Right lobe of liver (tissue), 6 donors: Measurements from ENCODE around the gene MRPL19. TPM values are rescaled to one million over a fixed set of nuclear protein-coding genes. Genes with fewer than 3 reads are reported as not detected.
A peak's percentile ranks its signal among the peaks of the same experiment; 100 is the strongest.

Experiments used
- ATAC-seq, 4 donors: fragments of 200-7000 bp; cut with Tn5 transposase; one replicate each; pipeline ENCODE4 v1.9.1; 2020; ENCODE audit warnings: mild to moderate bottlenecking in 4 of 4, moderate library complexity in 4 of 4
- DNase-seq, 3 donors: peaks; one replicate each; pipeline ENCODE4 v3.0.0-alpha.2; 2020
- H3K27ac ChIP-seq, 3 donors: fragments of 200-600 bp; one replicate each; pipeline ENCODE4 v1.8.0; 2022
- H3K27me3 ChIP-seq, 2 donors: fragments of 200-600 bp; one replicate each; pipeline ENCODE4 v1.8.0; 2022
- H3K36me3 ChIP-seq, 4 donors: fragments of 200-600 bp; sonication (generic) in 1 of 4; one replicate each; pipeline versions ENCODE4 v1.5.1 to v1.8.0; 2017 to 2022; ENCODE audit warnings: control low read depth in 1 of 4
- H3K4me1 ChIP-seq, 4 donors: fragments of 200-600 bp; sonication (generic) in 1 of 4; one replicate each; pipeline versions ENCODE4 v1.5.1 to v1.8.0; 2017 to 2022; ENCODE audit warnings: control low read depth in 1 of 4
- H3K4me3 ChIP-seq, 3 donors: fragments of 200-600 bp; one replicate each; pipeline ENCODE4 v1.8.0; 2022
- H3K9me3 ChIP-seq, 4 donors: fragments of 200-600 bp; sonication (generic) in 1 of 4; one replicate each; pipeline versions ENCODE4 v1.5.1 to v1.8.0; 2017 to 2022; ENCODE audit warnings: control low read depth in 1 of 4
- POLR2A ChIP-seq: fragments of 450-650 bp; IDR thresholded peaks from one replicate; pipeline ENCODE4 v1.6.1; 2017; ENCODE audit warnings: antibody characterized with exemption, mild to moderate bottlenecking
- WGBS: methylation state at CpG from one replicate; pipeline ENCODE4 v1.1.6; 2018; ENCODE audit warnings: low coverage, low lambda C conversion rate; ENCODE audit not compliant: insufficient coverage; ENCODE audit errors: missing lambda C conversion rate; 5-methylcytosine and 5-hydroxymethylcytosine counted together
- intact Hi-C, 2 donors: fragments of 100-400 bp; cut with DNase I; formaldehyde crosslinking; loops; one replicate each; pipeline versions ENCODE4 v1.11.2 to v1.14.1; 2022
- total RNA-seq, 6 experiments: library from RNA; depleted of rRNA in 2 of 6; stranded (reverse); fragments of >200 nt in 2 of 6; fragmentation: NEBNext Ultra II Directional in 3 of 6; extraction: Animal tissue kit (Norgen Biotek cat#: 25700) in 3 of 6; gene quantifications; one replicate each; pipeline versions ENCODE4 v1.1.0 to v1.2.4, GENCODE V29; 2016 to 2023
- TF ChIP-seq, protein P1 (sequence below), 4 donors: fragments of 200-600 bp in 3 of 4; fragments of 450-650 bp in 1 of 4; IDR thresholded peaks; one replicate each; pipeline versions ENCODE4 v1.5.1 to v1.8.0; 2016 to 2022; ENCODE audit warnings: antibody characterized with exemption in 4 of 4, mild to moderate bottlenecking in 2 of 4
- donor health status: DM: no; HTN: yes; CAD: no.
- donor health status: DM: no; HTN: no; CAD: no.
- donor health status: DM: no; HTN: no; CAD: no.
- donor health status: DM: no; HTN: yes; CAD: no.
- donor health status: DM: no; HTN: yes; CAD: no.

MRPL19 gene
- total RNA-seq, 6 experiments from 2014 or later, result 41.4 to 50.2 (median 44.0) TPM

DNA sequence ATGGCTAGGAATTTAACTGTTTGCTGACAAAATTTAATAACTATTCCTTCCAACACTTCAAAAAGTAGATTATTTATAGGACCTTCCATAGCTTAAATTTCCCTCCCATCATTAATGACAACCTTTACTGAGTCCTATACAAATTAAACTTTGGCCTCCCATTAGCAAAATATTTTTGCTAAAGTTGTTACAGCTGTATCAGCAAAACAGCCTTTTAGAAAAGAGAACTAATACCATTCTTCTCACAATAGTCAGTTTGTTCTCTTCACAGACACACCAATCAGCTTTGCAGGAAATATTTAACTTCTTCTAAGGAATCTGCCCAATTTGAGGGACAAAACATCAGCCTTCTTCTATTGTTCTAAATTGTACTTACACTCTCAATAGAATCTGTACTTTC is 76.1 kb downstream of the MRPL19 start:
- H3K4me3 ChIP-seq, result no peak overlapping the region
- DNase-seq (no peak), ATAC-seq (no peak)
- H3K36me3 ChIP-seq, result no peaks in the 10 kb centered on the region
- H3K9me3 ChIP-seq, result no peaks in the 10 kb centered on the region
- no peaks in the 10 kb centered on the region for H3K27me3 ChIP-seq
- intact Hi-C loops, result no loop called here
- TF ChIP-seq POLR2A, result no peak
- TF ChIP-seq, protein P1, sequence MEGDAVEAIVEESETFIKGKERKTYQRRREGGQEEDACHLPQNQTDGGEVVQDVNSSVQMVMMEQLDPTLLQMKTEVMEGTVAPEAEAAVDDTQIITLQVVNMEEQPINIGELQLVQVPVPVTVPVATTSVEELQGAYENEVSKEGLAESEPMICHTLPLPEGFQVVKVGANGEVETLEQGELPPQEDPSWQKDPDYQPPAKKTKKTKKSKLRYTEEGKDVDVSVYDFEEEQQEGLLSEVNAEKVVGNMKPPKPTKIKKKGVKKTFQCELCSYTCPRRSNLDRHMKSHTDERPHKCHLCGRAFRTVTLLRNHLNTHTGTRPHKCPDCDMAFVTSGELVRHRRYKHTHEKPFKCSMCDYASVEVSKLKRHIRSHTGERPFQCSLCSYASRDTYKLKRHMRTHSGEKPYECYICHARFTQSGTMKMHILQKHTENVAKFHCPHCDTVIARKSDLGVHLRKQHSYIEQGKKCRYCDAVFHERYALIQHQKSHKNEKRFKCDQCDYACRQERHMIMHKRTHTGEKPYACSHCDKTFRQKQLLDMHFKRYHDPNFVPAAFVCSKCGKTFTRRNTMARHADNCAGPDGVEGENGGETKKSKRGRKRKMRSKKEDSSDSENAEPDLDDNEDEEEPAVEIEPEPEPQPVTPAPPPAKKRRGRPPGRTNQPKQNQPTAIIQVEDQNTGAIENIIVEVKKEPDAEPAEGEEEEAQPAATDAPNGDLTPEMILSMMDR (IDR thresholded peaks at IDR 0.05), result no peak
- no peaks in the 10 kb centered on the region for H3K4me1 ChIP-seq
- H3K27ac ChIP-seq, result no peak overlapping the region

DNA sequence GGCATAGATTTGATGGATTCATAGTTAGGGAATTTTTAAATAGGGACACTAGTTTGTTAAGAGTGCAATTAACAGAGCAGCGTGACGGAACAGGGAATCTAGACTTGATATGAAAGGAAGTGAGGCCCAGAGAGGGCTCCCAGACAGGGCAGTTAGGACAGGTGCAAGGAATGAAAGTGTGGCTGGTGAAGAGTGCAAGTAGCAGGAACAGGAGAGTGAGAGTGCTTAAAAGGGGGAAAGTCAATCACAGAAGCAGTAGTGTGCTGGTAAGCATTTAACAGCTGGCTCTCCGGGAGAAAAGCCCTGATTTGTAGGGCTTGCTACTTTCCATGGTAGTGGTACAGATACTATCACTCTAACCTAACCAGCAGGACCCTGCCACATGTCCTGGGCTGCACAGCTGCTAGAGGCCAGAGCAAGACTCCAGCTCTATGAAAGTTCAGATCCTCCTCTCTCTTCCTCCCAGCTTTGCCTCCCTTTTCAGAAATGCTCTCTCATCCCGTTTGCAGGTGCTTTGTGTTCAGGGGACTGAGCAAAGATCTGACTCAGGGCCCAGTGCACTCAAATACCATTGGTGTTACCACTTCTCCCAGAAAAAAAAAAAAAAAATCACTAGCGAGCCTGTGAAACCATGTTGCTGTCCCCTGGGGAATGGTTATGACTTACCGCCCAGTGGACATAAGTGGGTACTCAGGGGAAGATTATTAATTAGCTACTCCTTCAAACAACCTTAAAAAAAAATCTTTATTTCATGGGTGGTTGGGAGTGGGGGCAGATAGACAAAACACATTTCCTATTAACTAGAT is 82.2 kb downstream of the MRPL19 start:
- Histone ChIP-seq H3K27me3 (no peaks in the 10 kb centered on the region), H3K4me1 (no peaks in the 10 kb centered on the region), H3K9me3 (no peaks in the 10 kb centered on the region), H3K4me3 (no peak overlapping the region), H3K27ac (no peak overlapping the region), H3K36me3 (no peaks in the 10 kb centered on the region)
- DNase-seq, result no peak
- 67% methylated on average over 5 of the region's 6 CpGs for WGBS
- no peak for ATAC-seq
- TF ChIP-seq, protein P1 (IDR thresholded peaks at IDR 0.05), result no peak
- no peak for TF ChIP-seq POLR2A
- intact Hi-C loops, result no loop called here

DNA sequence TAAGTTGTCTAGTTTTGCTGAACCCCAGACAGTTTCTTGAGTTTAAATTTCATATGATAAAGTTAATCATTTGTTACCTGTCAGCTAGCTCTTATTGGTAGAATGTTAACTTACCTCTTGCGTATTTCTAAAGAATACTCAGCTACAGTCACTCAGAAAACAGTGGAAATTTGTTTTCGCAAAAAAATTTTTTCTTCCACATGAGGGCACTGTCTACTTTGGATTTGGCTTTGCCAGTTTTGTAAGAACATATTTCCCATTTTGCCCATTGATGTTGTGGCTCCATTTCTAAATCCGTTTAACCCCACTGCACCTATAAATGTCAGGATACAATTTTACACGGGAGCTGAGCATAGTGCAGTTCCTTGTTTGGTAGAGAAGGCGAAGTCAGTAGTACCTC is 83.3 kb downstream of the MRPL19 start:
- H3K36me3 ChIP-seq, result no peaks in the 10 kb centered on the region
- H3K4me3 ChIP-seq, result no peak overlapping the region
- intact Hi-C loops, result no loop called here
- DNase-seq, result no peak
- no peaks in the 10 kb centered on the region for H3K4me1 ChIP-seq
- no peak overlapping the region for H3K27ac ChIP-seq
- no peaks in the 10 kb centered on the region for H3K27me3 ChIP-seq
- 50% methylated on average over 5 of the region's 5 CpGs for WGBS
- ATAC-seq, result peak in 1 of 4 donors; percentile 22
- H3K9me3 ChIP-seq, result no peaks in the 10 kb centered on the region
- no peak for TF ChIP-seq POLR2A
- TF ChIP-seq, protein P1 (IDR thresholded peaks at IDR 0.05), result peak in 3 of 4 donors; percentile 11 to 33 (median 20)

DNA sequence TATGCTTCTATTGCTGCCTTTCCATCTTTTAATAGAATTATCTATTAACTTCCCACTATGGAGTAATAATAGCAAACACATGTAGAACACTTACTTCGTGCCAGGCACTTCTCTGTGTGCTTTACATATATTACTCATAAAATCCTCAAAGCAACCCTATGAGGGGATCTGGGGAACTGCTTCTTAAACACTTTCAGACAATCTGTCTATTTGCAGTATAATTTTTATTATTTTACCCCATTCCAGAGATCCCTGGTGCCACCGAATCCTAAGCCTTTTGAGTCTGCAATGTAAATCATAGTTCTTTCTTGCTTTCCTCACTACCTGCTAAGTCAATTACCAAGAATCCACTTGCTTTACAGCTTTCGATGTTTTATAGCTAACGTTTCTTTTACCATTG is 89.7 kb downstream of the MRPL19 start:
- DNase-seq (no peak), ATAC-seq (no peak)
- WGBS, result 62% methylated on average over 4 of the region's 4 CpGs
- intact Hi-C loops, result no loop called here
- no peak for TF ChIP-seq POLR2A
- TF ChIP-seq, protein P1 (IDR thresholded peaks at IDR 0.05), result no peak
- Histone ChIP-seq H3K4me3 (no peak overlapping the region), H3K9me3 (no peaks in the 10 kb centered on the region), H3K4me1 (no peaks in the 10 kb centered on the region), H3K27ac (no peak overlapping the region), H3K27me3 (no peaks in the 10 kb centered on the region), H3K36me3 (no peaks in the 10 kb centered on the region)
